GM21381 (cell line): Measurements from ENCODE around the gene ZNF592.

Experiments
- ATAC-seq: cut with Tn5 transposase; IDR thresholded peaks from one replicate; pipeline ENCODE4 v1.9.1; 2021; ENCODE audit warnings: mild to moderate bottlenecking, moderate library complexity; ENCODE audit not compliant: unreplicated experiment

ZNF592 gene

DNA sequence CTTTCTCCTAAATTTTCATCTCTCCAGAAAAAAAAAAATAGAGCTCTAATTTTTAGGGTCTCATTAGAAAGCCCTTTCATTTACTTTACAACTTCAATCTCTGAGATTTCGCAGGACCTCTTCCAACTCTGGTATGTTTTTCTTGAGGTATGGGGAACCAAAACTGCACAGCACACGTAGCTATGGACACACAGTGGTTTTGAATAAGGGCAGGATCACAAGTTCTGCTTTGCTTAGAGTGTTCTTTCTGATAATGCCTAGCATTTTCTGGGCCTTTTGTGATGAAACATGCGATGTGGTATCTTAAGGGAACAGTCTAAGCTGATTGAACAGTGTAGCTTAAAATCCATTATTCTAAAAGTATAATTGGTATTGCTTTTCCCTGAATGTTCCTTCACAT lies 25.3 kb downstream of the ZNF592 start:
- no peak for ATAC-seq

DNA sequence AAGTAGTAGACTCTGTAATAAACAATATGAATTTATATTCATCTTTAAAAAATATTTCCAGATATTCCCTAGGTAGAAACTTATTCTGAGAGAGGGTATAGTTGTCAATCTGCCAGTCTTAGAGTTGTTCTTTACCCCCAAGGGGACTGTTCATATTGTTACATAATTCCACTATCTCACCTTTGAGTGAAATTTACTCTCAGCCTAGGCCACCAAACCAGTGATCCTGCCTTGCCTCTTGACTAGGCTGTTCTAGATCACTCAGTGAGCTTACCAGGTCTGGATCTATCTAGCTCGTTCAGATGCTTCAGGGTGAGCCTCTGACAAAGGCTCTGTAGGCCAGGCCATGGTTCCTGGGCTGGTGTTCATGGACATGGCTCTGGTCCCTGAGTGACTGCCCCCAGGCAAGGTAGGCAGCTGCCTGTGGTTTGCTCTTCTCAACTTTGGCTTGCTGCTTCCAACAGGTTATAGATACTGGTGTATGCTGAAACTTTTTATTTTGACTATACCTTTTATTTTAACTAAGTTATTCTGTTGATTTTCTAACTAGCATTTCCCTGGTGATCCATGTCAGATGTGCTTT lies 27.6 kb downstream of the ZNF592 start:
- no peak for ATAC-seq

DNA sequence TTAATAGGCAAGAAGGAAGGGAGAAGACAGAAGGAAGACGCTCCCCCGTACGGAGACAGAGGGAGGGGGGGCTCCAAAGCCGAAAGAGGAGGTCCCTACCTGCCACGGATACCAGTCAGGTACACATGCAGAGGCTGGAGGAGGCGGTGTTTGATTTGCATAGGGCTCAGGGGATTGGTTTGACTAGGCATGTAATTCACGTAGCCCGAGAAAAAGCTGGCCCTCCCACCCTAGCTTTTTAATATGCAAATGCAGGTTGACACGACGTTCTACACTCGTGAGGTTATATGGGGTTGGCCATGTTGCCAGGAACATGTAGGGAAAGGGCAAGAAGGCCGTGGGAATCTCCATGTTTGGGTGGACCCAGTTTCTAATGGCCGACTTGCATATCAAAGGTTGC lies 29.8 kb downstream of the ZNF592 start:
- ATAC-seq = no peak

DNA sequence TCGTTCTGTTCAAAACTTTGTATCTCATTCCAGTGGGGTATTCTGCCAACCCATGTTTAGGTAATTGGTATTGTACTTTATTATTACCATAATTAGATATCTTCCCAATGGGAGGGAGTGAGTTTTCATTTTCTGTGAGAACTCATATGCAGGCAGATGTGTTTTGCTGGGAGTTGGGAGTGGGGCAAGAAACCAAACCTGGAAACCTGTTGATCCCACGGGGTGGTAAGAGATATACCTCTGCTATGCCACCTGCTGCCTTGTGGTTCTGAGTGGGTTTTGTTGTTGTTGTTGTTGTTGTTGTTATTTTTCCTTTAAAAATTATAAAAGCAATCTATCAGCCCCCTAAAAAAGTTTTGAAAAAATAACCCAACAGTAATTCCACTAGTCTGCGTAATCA lies 32.1 kb downstream of the ZNF592 start:
- no peak for ATAC-seq

DNA sequence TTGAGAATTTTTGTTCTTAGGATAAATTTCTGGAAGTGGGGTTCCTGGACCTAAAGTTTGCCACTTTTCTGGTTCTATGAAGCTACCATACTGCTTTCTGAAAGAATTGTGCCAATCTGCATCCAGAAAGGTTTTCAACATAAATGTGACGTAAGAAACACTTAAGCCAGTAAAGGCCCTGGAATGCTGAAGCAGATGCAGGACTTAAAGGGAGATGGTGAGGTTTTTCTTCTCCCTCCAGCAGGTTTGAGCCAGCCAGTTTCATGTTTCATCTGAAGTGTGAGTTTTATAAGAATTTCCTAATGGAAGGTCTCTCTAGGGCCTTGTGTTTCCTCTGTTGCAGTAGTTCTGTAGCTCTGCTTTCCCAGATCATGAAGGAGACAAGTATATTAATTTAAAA lies 33.1 kb downstream of the ZNF592 start:
- no peak for ATAC-seq

DNA sequence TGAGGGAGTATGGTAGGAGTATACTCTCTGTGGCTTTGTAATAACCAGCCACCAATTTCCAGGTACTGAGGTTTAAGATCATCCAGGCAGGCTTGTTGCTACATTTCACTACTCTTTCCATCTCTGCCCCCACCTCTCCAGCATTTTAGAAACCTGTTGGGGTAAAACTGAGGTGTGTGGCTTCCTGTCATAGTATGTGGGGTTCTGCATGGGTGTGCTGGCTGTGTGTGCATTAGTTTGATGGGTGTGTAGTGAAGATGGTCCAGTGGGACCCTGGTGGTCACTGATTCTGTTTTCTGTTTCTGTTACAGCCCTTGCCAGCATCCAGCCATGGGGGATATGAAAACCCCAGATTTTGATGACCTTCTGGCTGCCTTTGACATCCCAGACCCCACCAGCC lies 34.0 kb downstream of the ZNF592 start:
- ATAC-seq = no peak

DNA sequence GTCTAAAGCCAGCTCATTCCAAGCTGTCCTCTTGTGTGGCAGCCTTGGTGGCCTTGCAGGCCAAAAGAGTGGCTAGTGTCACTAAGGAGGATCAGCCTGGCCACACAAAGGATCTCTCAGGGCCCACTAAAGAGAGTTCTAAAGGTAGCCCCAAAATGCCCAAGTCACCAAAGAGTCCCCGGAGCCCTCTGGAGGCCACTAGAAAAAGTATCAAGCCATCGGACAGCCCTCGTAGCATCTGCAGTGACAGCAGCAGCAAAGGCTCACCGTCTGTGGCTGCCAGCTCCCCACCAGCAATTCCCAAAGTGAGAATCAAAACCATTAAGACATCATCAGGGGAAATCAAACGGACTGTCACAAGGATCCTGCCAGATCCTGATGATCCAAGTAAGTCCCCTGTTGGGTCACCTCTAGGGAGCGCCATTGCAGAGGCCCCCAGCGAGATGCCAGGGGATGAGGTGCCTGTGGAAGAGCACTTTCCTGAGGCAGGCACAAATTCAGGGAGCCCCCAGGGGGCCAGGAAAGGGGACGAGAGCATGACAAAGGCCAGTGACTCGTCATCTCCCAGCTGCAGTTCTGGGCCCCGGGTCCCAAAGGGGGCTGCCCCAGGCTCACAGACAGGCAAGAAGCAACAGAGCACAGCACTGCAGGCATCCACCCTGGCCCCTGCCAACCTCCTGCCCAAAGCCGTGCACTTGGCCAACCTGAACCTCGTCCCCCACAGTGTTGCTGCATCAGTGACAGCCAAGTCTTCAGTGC lies 35.3 kb downstream of the ZNF592 start:
- ATAC-seq = no peak

DNA sequence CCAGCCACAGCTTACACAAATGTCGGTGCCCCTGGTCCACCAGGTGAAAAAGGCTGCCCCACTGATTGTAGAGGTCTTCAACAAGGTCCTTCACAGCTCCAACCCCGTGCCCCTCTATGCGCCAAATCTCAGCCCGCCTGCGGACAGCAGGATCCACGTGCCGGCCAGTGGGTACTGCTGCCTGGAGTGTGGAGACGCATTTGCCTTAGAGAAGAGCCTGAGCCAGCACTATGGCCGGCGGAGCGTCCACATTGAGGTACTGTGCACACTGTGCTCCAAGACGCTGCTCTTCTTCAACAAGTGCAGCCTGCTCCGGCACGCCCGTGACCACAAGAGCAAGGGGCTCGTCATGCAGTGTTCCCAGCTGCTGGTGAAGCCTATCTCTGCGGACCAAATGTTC lies 35.9 kb downstream of the ZNF592 start:
- no peak for ATAC-seq

DNA sequence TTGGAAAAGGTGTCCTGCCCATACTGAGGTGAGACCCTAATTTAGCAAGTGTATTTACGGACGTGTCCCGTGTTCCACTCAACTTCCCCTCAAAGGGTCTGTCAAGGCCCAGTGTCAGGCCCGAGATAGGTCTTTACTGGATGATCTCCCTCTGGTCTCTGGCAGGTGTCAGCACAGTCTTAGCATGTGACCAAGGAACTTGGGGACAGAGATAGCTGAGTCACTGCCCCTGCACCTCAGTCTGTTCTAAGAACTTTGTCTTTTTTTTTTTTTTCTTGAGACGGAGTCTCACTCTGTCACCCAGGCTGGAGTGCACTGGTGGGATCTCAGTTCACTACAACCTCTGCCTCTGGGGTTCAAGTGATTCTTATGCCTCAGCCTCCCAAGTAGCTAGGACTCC lies 36.7 kb downstream of the ZNF592 start:
- no peak for ATAC-seq

DNA sequence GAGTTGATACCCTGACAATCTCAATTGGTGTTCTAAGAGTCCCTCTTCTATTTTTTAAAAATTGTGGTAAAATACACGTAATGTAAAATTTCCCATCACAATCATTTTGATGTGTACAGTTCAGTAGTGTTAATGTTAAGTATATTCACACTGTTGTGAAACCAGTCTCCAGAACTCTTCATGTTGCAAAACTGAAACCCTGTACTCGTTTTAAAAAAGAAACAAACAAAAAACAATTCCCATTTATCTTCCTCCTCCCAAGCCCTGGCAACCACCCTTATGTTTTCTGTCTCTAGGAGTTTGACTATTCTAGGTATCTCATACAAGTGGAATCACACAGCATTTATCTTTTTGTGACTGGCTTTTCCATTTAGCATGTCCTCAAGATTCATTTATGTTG lies 40.1 kb downstream of the ZNF592 start:
- ATAC-seq = no peak

DNA sequence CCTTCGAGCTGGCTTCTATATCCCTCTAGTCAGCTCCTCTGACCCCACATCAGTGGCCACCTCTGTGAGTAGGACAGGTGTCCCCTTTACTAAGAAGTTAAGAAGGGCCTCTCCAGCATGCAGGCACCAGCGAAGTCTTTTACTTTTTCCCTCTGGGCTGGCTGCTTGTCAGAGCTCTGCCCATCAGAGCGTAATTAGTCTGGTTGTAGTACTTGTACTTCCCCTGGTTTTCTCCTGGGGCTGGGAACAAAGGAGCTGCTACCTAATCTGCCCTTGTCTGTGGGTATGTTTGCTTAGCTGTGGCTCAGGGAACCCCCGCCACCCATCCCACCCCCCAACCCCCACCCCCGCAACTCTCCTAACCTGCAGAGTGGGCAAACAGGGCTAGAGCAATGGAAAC lies 41.4 kb downstream of the ZNF592 start:
- no peak for ATAC-seq

DNA sequence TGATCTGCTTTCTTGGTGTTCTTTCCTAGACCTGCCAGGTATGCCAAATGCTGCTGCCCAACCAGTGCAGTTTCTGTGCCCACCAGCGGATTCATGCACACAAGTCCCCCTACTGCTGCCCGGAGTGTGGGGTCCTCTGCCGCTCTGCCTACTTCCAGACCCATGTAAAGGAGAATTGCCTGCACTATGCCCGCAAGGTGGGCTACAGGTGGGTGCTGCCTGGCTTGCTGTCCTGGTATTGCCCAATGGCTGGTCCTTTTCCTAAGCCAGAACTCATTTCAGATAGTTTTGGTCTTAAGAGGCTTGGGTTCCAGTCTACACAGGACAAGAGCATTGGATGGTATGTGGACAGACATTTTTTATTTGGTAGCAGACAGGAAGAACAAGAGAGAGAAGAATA lies 42.3 kb downstream of the ZNF592 start:
- no peak for ATAC-seq

DNA sequence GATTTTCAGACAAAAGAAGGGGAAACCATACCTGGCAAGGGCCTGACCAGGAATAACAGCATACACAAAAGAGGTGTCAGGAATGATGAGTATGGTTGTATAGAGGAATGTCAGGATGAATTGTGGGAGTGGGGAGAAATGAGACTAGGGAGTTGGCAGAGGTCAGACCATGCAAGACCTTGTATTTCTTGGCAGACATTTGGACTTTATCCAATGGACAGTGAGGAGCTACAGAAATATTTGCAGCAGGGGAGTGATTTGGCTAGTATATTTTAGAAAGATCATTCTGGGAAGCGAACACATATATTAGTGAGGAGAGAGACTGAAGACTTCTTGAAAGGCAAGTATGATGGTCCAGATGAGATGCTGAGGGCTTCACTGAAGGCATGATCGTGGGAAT lies 43.4 kb downstream of the ZNF592 start:
- no peak for ATAC-seq

DNA sequence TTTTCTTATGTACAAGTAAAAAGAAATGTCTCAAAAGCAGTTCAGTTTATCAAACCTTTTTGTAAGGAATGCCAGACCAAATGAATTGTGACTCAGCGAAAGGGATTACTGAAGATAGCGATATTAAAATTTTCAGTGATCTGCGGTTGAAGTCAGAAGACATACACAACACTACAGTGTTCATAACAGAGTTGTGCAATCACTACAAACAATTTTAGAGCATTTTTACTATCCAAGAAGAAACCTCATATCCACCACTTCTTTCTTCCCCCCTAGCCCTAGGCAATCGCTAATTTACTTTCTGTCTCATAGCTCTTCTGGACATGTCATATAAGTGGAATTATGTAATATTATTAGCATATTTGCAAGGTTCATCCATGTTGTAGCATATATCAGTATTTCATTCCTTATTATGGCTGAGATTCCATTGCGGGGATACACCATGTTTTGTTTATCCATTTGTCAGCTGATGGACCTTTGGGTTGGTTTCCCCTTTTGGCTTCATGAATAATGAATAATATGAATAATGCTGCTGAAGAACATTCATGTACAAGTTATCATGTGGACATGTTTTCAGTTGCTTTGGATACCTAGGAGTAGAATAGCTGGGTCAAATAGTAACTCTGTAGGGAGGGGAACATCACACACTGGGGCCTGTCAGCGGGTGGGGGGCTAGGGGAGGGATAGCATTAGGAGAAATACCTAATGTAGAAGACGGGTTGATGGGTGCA lies 45.2 kb downstream of the ZNF592 start:
- ATAC-seq = no peak

DNA sequence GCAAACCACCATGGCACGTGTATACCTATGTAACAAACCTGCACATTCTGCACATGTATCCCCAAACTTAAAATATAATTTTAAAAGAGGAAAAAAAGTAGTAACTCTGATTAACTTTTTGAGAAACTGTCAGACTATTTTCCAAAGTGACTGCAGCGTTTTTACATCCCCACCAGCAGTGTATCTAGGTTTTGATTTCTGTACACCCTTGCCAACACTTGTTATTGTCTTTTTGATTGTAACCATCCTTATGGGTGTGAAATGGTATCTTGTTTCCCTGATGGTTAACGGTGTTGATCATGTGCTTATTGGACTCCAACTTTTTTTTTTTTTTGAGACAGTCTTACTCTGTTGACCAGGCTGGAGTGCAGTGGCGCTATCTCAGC lies 45.8 kb downstream of the ZNF592 start:
- ATAC-seq = no peak

DNA sequence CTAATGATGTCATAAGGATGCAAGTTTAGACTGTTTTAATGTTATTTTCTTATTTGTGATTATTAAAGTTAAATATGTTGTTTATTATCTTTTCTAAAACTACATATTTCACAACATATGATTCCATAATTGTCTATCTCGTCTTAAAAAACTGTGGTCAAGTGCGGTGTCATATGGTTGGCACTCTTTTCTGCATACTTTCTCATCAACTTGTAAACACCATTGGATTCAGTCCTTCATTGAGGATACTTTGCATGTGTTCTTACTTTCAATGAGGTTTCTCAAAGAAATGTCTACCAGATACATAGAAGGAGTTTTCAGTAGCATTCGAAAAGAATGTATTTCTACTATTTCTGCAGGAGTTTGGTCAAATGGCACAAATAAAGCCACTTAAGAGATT lies 46.8 kb downstream of the ZNF592 start:
- no peak for ATAC-seq

DNA sequence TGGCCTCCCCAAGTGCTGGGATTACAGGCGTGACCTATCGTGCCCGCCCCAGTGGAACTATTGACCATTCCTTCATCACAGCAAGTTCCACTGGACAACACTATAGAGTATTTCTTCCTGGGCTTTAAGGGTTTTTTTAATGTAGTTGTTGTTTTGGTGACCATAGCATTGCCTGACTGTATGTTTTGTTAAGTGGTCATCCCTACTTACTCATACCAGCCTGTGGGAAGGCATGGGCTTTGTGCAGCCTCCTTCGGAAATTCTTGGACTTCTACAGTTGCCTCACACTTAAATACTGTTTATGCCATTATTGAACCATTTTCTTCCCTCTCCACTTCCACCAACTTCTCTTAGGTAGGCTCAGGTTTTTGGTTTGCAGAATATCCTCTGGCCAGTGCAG lies 48.8 kb downstream of the ZNF592 start:
- no peak for ATAC-seq

DNA sequence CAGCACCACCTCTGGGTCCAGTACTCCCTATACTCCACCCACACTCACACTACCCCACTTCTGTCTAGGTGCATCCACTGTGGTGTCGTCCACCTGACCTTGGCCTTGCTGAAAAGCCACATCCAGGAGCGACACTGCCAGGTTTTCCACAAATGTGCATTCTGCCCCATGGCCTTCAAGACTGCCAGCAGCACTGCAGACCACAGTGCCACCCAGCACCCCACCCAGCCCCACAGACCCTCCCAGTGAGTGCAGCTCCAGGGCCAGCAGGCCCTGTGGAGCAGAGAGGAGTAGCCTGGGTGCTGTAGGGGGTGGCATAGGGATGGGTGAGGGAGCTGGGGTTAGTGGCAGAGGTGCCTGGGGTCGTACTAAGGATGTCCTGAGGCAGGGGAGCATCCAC lies 49.4 kb downstream of the ZNF592 start:
- ATAC-seq = no peak

DNA sequence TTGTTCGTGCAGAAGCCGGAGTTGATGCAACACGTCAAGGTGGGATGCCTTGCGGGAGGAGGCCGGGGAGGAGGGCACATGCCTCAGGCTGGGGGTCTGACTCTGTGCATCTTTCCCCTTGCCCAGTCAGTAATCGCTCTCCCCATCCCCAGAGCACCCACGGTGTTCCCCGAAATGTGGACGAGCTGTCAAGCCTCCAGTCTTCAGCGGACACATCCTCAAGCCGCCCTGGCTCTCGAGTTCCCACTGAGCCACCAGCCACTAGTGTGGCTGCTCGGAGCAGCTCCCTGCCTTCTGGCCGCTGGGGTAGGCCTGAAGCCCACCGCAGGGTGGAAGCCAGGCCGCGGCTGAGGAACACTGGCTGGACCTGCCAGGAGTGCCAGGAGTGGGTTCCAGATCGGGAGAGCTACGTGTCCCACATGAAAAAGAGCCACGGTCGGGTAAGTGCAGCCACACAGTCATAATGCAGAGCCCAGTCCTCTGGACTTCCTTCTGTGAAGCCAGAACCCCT lies 50.1 kb downstream of the ZNF592 start:
- no peak for ATAC-seq

DNA sequence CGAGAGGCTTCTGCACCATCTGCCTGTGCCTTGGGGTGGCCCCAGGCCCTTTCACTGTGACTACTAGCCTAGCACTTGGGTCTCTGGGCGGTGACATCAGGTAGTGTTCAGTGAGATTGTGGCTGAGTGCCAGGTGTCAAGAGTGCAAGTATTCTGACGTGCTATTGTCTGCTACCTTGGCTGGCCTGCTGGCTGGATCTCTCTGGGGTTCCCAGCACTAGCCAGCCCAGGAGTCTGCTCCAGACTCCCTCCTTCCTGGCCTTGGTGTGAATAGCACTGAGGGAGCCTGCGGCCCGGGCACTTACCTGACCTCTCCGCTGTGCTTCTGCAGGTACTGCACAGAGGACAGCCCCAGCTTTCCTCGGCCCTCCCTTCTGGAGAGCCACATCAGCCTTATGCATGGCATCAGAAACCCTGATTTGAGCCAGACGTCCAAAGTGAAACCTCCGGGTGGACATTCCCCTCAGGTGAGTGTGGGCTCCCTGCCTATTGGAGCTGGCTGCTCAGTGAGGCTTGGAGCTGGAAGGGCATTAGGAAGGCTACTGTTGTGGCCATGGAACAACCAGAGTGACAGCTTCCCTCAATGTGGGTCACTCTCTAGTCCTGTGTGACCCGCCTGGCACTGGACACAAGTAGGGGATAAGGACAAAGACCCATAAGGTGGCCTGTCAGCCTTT lies 51.3 kb downstream of the ZNF592 start:
- ATAC-seq = no peak

DNA sequence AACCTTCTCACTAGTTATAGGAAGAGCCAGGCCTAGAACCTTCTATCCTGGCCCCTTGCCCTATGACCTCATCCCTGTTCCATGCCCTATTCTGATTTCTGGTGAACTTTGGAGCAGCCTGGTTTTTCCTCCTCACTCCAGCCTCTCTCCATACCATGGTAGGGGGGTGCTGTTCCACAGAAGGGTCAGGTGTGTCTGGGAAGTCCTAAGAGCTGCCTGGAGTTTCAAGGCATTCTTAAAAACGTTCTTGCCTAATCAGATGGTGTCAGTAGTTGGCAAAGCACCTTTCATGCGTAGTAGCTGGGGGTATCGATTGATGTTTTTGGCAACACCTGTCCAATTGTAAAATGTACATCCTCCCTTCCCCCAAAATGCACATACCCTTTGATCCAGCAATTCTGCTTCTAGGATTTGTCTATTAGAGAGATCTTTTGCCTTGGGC lies 52.0 kb downstream of the ZNF592 start:
- ATAC-seq = no peak
